Fibroblast of the conjunctiva (primary cell): ENCODE data around the gene MGAT5.
A peak's percentile ranks its signal among the peaks of the same experiment; 100 is the strongest.

Source experiments
- DNase-seq: peaks from one replicate; pipeline ENCODE4 v3.0.0-alpha.2; 2010; ENCODE audit warnings: low read depth

Gene MGAT5, protein sequence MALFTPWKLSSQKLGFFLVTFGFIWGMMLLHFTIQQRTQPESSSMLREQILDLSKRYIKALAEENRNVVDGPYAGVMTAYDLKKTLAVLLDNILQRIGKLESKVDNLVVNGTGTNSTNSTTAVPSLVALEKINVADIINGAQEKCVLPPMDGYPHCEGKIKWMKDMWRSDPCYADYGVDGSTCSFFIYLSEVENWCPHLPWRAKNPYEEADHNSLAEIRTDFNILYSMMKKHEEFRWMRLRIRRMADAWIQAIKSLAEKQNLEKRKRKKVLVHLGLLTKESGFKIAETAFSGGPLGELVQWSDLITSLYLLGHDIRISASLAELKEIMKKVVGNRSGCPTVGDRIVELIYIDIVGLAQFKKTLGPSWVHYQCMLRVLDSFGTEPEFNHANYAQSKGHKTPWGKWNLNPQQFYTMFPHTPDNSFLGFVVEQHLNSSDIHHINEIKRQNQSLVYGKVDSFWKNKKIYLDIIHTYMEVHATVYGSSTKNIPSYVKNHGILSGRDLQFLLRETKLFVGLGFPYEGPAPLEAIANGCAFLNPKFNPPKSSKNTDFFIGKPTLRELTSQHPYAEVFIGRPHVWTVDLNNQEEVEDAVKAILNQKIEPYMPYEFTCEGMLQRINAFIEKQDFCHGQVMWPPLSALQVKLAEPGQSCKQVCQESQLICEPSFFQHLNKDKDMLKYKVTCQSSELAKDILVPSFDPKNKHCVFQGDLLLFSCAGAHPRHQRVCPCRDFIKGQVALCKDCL

DNA sequence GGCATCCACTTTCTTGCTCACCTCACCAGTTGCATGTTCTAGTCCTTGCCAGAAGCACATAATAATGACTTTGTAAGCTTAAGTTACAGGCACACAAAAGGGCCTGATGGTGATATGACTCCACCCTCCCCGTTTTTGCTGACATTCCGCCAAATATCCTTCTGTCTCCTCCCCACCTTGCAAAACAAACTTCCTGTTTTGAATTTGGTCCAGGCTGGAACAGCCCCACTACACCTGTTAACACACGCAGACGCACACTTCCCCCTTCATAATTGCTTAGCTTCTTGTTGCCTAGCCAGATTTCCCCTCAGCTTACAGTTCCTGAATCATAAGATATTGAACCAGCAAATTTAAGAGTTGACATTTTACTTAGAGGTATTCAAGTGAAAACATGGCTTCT is at the start of gene MGAT5:
Gene MGAT5 (plus strand): TSS at position 269 of the 400 bp plus-strand sequence. CDS start 332 bp downstream, outside the sequence.
- no peak for DNase-seq

DNA sequence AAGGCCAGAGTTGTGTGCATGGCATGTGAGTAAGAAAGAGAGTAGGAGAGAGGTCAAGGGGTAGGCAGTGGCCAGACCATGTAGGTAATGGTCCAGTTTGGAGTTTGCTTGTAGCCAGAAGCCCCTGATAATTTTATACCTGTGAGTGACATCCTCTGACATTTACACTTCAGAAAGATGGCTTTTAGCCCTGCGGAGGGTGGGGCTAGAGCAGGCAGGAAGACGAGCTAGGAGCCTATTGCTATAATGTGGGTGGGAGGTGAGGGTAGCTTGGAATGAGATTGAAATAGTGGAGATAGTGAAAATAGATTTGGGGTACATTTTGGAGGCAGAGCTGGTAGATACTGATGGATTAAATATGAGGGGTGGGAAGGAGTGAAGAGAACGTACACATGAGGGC is 48.8 kb upstream of the MGAT5 start:
- no peak for DNase-seq

GRCh38 chr2:134206031-134206430 is 47.8 kb upstream of the MGAT5 start:
- DNase-seq, result no peak

- DNase-seq, result no peak
Measured at GRCh38 chr2:134206573-134206972, 47.3 kb upstream of the MGAT5 start.

DNA sequence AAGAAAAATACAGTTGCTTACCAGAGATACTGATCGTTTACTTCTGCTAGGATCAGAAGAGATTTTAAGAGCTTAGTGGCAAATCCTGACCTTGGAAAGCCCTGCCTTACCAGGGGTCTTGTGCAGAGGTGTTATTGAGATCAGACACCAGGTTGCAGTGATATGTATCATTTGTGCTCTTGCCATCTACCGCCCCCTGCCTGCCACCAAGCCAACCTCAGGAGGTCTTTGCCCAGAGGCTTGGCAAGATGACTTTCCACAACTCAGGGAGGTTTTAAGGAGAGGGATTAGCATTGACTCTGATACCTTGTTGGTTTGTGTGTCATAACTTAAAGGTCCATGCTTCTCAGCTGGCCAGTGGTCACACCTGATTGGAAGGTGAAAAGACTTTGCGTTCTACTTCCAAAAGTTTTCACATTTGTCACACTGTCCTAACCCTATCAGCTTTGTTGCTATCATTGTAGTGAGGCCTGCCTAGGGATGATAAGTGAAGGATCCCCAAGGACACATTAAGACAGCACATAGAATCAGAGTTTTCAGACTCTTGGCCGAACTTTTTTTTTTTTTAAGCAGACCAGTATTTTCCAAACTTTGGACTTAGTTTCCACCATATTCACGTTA is 46.2 kb upstream of the MGAT5 start:
- DNase-seq, result peak; percentile 12

GRCh38 chr2:134208825-134209224 is 45.0 kb upstream of the MGAT5 start:
- no peak for DNase-seq

- DNase-seq, result no peak
Measured at GRCh38 chr2:134212746-134213145, 41.1 kb upstream of the MGAT5 start.

DNA sequence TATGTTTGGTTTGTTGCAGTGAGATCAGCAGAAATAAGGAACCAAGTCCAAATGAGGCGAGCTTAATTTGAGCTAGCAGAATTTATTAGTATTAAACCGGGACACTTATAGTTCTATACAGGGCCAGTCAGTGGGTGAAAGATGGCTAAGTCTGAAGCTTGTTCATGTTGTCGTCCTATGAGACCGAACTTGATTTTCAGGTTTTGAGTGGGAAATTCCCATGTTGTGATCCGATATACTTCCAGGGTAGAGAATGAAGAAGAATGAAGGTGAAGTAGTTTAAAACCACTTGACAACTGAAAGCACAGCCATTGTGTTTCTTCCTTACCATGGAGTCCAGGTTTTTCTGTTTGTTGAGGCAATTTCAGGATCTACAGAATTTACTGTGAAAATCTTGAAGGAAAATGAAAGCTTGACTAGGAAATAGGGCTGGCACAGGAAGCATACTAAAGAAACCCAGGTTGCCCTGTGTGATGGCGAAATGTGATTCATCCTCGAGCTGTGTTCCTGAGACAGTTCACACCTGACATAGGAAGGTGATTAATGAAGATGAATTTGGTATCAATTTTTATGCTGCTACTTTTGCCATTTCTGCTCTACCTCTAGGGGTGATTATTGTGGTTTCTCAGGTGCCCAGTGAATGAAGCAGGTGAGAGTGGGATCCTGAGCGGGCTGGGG is 37.6 kb upstream of the MGAT5 start:
- DNase-seq, result no peak

DNA sequence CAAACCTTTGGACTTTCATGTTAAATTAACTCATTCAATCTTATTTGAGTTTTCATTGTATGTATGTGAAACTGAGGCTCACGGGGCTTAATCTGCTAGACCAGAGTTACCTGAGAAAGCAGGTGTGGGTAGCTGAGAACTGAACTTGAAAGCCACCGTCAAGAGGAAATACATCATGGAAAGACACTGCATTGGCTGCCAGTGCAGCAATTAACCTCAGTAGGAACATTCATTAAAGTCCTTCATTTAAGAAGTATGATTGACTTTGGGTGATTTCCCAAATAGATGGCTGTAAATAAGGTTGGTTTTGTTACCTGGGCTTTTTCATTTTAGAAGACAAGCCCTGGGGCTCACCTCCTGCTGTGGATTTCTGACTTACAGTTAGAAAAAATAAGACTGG is 36.5 kb upstream of the MGAT5 start:
- DNase-seq, result no peak

DNA sequence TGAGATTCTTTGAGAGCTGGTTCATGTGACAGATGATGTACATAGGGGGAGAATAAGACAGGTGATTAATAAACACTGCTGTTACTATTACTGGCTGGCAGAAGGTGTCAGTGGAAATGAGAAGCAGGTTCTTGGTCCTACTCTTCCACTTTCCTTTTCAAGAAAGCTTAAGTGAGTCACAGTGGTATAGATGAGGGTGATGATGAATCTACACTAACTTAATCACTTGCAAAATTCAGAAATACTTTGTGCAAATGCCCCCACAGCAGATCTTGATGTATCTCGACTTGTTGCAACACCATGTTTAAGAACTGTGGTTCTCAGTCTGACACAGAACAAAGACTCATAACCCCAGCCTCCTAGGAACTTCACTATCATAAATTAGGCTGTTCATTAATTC is 35.9 kb upstream of the MGAT5 start:
- DNase-seq, result no peak

DNA sequence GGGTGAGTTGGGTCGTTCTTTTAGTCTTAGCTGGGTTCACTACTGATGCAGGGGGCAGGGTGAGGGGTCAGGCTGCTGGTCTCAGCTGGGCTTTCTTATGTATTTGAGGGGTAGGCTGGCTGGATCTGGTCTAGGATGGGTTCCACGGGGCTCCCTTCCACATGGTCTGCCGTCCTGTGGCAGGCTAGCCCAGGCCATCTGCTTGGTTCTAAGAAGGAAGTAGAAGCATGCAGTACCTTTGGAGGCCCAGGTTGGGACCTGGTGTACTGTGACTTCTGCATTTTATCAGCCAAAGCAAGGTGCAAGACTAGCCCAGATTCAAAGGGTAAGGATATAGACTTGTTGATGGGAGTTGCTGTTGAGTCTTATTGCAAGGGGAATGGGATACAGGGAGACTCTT is 35.5 kb upstream of the MGAT5 start:
- no peak for DNase-seq

- no peak for DNase-seq
Measured at GRCh38 chr2:134218930-134219658, 34.8 kb upstream of the MGAT5 start.

DNA sequence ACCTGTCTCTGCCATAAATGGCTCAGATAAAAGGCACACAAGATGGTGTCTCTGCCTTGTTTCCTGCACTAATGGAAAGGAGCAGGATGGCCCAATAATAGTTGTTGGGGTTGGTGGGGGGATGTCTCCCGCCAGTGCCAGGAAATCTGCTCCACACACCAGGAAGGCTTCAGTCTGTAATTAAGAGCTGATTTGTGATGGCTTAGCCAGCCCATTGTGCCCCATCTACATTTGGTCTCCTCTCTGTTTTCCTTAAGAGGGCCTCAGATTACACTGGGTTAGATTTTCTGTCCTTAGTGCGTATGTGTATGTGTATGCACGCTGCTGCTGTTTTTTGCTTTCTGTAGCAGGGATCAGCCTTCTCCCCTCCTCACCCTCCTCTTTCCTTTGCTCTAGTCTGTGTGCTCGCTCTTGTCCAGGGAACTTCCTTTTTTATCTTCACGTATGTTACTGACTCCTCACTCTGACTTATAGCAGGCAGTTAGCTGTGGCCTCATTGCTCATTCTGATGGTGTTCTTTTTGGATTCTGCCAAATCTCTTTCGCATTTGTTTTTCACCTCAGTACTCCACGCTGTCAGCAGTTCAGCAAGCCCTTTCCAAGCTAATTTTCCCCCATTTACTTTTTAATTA is 33.4 kb upstream of the MGAT5 start:
- DNase-seq, result no peak

- DNase-seq, result no peak
Measured at GRCh38 chr2:134224005-134224404, 29.9 kb upstream of the MGAT5 start.

DNA sequence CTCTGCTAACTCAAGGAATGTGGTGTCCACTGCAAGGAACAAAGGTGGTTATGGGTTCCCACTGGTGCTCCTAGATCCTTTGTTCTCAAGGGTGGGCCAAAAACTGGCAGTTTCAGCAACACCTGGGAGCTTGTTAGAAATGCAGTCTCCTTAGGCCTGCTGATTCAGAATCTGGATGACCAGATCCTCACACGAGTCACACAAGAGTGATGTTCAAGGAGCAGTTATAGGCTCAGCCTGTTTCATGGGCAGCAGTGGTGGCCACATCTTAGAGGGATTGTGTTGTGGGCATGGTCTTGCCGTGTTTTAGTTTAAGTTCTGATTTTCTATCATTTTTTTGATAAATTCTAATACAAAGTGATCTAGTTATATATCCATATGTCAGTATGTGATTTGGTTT is 28.7 kb upstream of the MGAT5 start:
- no peak for DNase-seq

- DNase-seq, result no peak
Measured at GRCh38 chr2:134225841-134226240, 28.0 kb upstream of the MGAT5 start.

GRCh38 chr2:134226601-134227000 is 27.3 kb upstream of the MGAT5 start:
- no peak for DNase-seq

DNA sequence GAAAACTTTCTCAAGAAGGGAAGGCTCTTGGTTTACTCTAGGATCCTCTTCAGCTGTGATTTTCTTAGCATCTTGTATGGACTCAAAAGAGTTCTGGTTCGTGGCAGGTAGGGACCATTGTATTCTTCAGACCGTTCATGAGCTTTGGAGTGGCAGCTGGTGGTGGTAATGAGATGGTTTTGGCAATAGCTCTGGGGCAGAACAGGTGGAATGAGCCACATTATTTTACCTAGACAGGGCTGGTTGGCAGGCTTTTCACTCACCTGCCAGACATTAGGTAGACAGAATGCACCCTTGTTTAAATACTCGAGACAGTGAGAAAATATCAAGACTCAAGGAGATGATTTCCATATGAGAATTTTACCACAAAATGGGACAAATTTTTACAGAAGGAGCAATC is 26.2 kb upstream of the MGAT5 start:
- DNase-seq, result no peak

DNA sequence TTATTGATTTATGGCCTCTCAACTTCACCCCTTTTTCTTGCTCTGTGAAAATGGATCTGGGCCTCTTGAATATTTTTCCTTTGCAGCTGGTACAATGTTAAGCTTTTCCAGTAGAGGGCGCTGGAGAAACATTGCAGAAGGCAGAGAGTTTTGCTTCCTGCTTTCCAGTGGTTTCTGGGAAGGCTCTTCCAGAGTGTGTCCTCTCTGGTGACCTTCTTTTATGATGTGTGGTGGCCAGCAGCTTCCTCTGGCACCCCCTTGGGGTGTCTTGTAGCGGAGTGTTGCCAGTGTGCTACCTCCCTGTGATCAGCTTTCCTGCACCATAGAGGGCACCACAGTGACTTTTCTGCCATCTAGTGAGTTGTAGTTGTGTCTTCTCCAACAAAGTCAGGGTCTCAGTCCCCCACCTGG is 25.4 kb upstream of the MGAT5 start:
- no peak for DNase-seq

- no peak for DNase-seq
Measured at GRCh38 chr2:134229540-134229939, 24.3 kb upstream of the MGAT5 start.

GRCh38 chr2:134230885-134231284 is 23.0 kb upstream of the MGAT5 start:
- DNase-seq, result no peak
